Panc1 (cell line): ENCODE measurements around the gene PPFIA1.

ENCODE experiments used
- CTCF ChIP-seq: fragments of 450-650 bp; IDR thresholded peaks from 2 replicates; pipeline ENCODE4 v1.5.1; 2017; ENCODE audit warnings: mild to moderate bottlenecking
- POLR2AphosphoS5 ChIP-seq: IDR thresholded peaks from 2 replicates; pipeline ENCODE4 v1.6.1; 2012; ENCODE audit warnings: mild to moderate bottlenecking, low read depth, low read length, moderate library complexity
- SIN3A ChIP-seq: IDR thresholded peaks from 2 replicates; pipeline ENCODE4 v1.6.1; 2012; ENCODE audit warnings: low read depth, mild to moderate bottlenecking, low read length, moderate library complexity, borderline replicate concordance; ENCODE audit not compliant: insufficient read depth
- TF ChIP-seq, protein P1 (sequence below), 2 experiments: IDR thresholded peaks; 2 replicates each; pipeline ENCODE4 v1.6.1; 2011 to 2012; ENCODE audit warnings: low read depth in 2 of 2, control low read depth in 1 of 2, low read length in 1 of 2, mild to moderate bottlenecking in 1 of 2, moderate library complexity in 1 of 2; ENCODE audit not compliant: insufficient read depth in 1 of 2

- no peak for TF ChIP-seq CTCF
- TF ChIP-seq, protein P1, sequence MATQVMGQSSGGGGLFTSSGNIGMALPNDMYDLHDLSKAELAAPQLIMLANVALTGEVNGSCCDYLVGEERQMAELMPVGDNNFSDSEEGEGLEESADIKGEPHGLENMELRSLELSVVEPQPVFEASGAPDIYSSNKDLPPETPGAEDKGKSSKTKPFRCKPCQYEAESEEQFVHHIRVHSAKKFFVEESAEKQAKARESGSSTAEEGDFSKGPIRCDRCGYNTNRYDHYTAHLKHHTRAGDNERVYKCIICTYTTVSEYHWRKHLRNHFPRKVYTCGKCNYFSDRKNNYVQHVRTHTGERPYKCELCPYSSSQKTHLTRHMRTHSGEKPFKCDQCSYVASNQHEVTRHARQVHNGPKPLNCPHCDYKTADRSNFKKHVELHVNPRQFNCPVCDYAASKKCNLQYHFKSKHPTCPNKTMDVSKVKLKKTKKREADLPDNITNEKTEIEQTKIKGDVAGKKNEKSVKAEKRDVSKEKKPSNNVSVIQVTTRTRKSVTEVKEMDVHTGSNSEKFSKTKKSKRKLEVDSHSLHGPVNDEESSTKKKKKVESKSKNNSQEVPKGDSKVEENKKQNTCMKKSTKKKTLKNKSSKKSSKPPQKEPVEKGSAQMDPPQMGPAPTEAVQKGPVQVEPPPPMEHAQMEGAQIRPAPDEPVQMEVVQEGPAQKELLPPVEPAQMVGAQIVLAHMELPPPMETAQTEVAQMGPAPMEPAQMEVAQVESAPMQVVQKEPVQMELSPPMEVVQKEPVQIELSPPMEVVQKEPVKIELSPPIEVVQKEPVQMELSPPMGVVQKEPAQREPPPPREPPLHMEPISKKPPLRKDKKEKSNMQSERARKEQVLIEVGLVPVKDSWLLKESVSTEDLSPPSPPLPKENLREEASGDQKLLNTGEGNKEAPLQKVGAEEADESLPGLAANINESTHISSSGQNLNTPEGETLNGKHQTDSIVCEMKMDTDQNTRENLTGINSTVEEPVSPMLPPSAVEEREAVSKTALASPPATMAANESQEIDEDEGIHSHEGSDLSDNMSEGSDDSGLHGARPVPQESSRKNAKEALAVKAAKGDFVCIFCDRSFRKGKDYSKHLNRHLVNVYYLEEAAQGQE (IDR thresholded peaks at IDR 0.05; ENCODE audit: insufficient read depth in 1 of 2, low read depth in 2 of 2, low read length in 1 of 2): no peak
- TF ChIP-seq POLR2AphosphoS5: no peak; the same call in 1 of the 2 replicates
- no peak for TF ChIP-seq SIN3A
These were observed 130.2 kb downstream of the PPFIA1 start for GRCh38 chr11:70400643-70401042.
